K562 (cell line): ENCODE data around the gene BEST4. TPM values are rescaled to one million over a fixed set of nuclear protein-coding genes. Genes with fewer than 3 reads are reported as not detected.

Experiments
- ADNP ChIP-seq: fragments of 200-800 bp; sonication (Bioruptor generic); IDR thresholded peaks from 2 replicates; pipeline ENCODE4 v1.6.1; 2016; ENCODE audit warnings: missing genetic modification characterization, missing compliant biosample characterization
- CHCHD3 ChIP-seq: fragments of 250-450 bp; sonication (Bioruptor Pico); IDR thresholded peaks from 2 replicates; pipeline ENCODE4 v2.1.2; 2022; ENCODE audit warnings: mild to moderate bottlenecking
- EP300 ChIP-seq: IDR thresholded peaks from 2 replicates; pipeline ENCODE4 v1.6.1; 2012; ENCODE audit warnings: low read length, improper control_type of control experiment
- FOXM1 ChIP-seq, 2 experiments: fragments of 450-650 bp in 1 of 2; sonication (generic) in 1 of 2; formaldehyde crosslinking in 1 of 2; IDR thresholded peaks; 2 replicates each; pipeline versions ENCODE4 v1.6.1 to v1.9.0; 2017 to 2022; ENCODE audit warnings: low read depth in 2 of 2, mild to moderate bottlenecking in 2 of 2, missing genetic modification reagents in 1 of 2, moderate library complexity in 1 of 2
- GTF2A2 ChIP-seq: IDR thresholded peaks from 2 replicates; pipeline ENCODE4 v1.6.1; 2016; ENCODE audit warnings: mild to moderate bottlenecking, missing genetic modification characterization, missing compliant biosample characterization
- HCFC1 ChIP-seq: IDR thresholded peaks from 2 replicates; pipeline ENCODE4 v1.6.1; 2012; ENCODE audit warnings: low read depth, low read length, improper control_type of control experiment
- HMGN3 ChIP-seq: IDR thresholded peaks from 2 replicates; pipeline ENCODE4 v1.6.1; 2011; ENCODE audit warnings: borderline replicate concordance, low read depth, mild to moderate bottlenecking, mixed read lengths, low read length; ENCODE audit not compliant: insufficient read length; ENCODE audit errors: extremely low read depth
- L3MBTL2 ChIP-seq: fragments of 450-650 bp; IDR thresholded peaks from 2 replicates; pipeline ENCODE4 v1.6.1; 2016; ENCODE audit warnings: mild to moderate bottlenecking, moderate library complexity
- MCM2 ChIP-seq: fragments of 450-650 bp; IDR thresholded peaks from 2 replicates; pipeline ENCODE4 v1.6.1; 2017; ENCODE audit warnings: low read depth, mild to moderate bottlenecking
- PHF20 ChIP-seq: fragments of 450-650 bp; IDR thresholded peaks from 2 replicates; pipeline ENCODE4 v1.6.1; 2018; ENCODE audit not compliant: partially characterized antibody
- POLR2B ChIP-seq: fragments of 450-650 bp; IDR thresholded peaks from 2 replicates; pipeline ENCODE4 v1.6.1; 2018; ENCODE audit warnings: low read depth; ENCODE audit not compliant: partially characterized antibody
- RBBP5 ChIP-seq: fragments of 200-600 bp; sonication (generic); IDR thresholded peaks from 2 replicates; pipeline ENCODE4 v1.6.1; 2012; ENCODE audit warnings: borderline replicate concordance, mild to moderate bottlenecking, low read length, control low read depth, inconsistent platforms; ENCODE audit not compliant: insufficient read depth, poor library complexity, severe bottlenecking
- SIN3B ChIP-seq: fragments of 450-650 bp; IDR thresholded peaks from 2 replicates; pipeline ENCODE4 v1.6.1; 2017; ENCODE audit warnings: low read depth, mild to moderate bottlenecking, moderate library complexity
- SMARCA5 ChIP-seq: fragments of 450-650 bp; IDR thresholded peaks from 2 replicates; pipeline ENCODE4 v1.6.1; 2016
- SRF ChIP-seq, 2 experiments: fragments of 250-450, 450-650 bp in 1 of 2; sonication (Bioruptor Pico) in 1 of 2; sonication (generic) in 1 of 2; formaldehyde crosslinking; IDR thresholded peaks; 2 replicates each; pipeline versions ENCODE4 v1.5.0 to v1.5.1; 2020 to 2022; ENCODE audit warnings: mild to moderate bottlenecking in 1 of 2, missing genetic modification reagents in 1 of 2
- TAF1 ChIP-seq: IDR thresholded peaks from 2 replicates; pipeline ENCODE4 v1.6.1; 2011; ENCODE audit warnings: mild to moderate bottlenecking, low read length, moderate library complexity; ENCODE audit not compliant: insufficient read depth, control insufficient read depth, severe bottlenecking; ENCODE audit errors: extremely low read depth
- TARDBP ChIP-seq: fragments of 450-650 bp; IDR thresholded peaks from 2 replicates; pipeline ENCODE4 v1.6.1; 2016
- ZNF146 ChIP-seq: IDR thresholded peaks from one replicate; pipeline ENCODE4 v1.6.1; 2018; ENCODE audit warnings: missing compliant biosample characterization; ENCODE audit not compliant: unreplicated experiment
- polyA plus RNA-seq, 8 experiments: library from polyadenylated mRNA; depleted of rRNA in 4 of 8; stranded (reverse) in 5 of 8; unstranded in 3 of 8; fragments of >200 nt; fragmentation: Nextera tagmentation in 2 of 8; fragmentation: Illumina TruSeq in 1 of 8; extraction: Ambion mirVana in 2 of 8; extraction: Trizol in 1 of 8; gene quantifications; 2 replicates each; pipeline versions ENCODE4 v1.2.1 to v1.2.3, GENCODE V29; 2011 to 2014; ENCODE audit warnings: inconsistent platforms in 1 of 8, missing spikeins in 1 of 8
- total RNA-seq, 7 experiments: library from RNA; depleted of rRNA in 6 of 7; stranded (reverse); fragments of >200 nt in 6 of 7; fragmentation: Illumina TruSeq in 2 of 7; extraction: Trizol in 2 of 7; gene quantifications; 2 replicates each; pipeline versions ENCODE4 v1.2.1 to v1.2.3, GENCODE V29; 2011 to 2021; ENCODE audit warnings: low replicate concordance in 1 of 7
- TF ChIP-seq, protein P1 (sequence below), 3 experiments: IDR thresholded peaks in 2 of 3; conservative IDR thresholded peaks in 1 of 3; 2 replicates each; pipeline ENCODE4 v1.5.1; 2011 to 2012; ENCODE audit warnings: low read length in 3 of 3, mild to moderate bottlenecking in 3 of 3, control low read depth in 2 of 3, improper control_type of control experiment in 1 of 3, inconsistent platforms in 1 of 3, low read depth in 1 of 3, mixed read lengths in 1 of 3, moderate library complexity in 1 of 3; ENCODE audit not compliant: insufficient read depth in 2 of 3
- TF ChIP-seq, protein P2 (sequence below): fragments of 450-650 bp; IDR thresholded peaks from 2 replicates; pipeline ENCODE4 v1.6.1; 2017; ENCODE audit warnings: mild to moderate bottlenecking, moderate library complexity
- TF ChIP-seq, protein P3 (sequence below): fragments of 200-800 bp; sonication (Bioruptor generic); IDR thresholded peaks from 2 replicates; pipeline ENCODE4 v1.6.1; 2017; ENCODE audit warnings: missing genetic modification characterization, missing compliant biosample characterization

BEST4 gene
- total and polyA plus RNA-seq, 9 of the 15 experiments (the other 6 are each of a cell fraction or from before 2014, with no cell fraction given) = 0.07 to 0.11 TPM; not detected in 7

DNA sequence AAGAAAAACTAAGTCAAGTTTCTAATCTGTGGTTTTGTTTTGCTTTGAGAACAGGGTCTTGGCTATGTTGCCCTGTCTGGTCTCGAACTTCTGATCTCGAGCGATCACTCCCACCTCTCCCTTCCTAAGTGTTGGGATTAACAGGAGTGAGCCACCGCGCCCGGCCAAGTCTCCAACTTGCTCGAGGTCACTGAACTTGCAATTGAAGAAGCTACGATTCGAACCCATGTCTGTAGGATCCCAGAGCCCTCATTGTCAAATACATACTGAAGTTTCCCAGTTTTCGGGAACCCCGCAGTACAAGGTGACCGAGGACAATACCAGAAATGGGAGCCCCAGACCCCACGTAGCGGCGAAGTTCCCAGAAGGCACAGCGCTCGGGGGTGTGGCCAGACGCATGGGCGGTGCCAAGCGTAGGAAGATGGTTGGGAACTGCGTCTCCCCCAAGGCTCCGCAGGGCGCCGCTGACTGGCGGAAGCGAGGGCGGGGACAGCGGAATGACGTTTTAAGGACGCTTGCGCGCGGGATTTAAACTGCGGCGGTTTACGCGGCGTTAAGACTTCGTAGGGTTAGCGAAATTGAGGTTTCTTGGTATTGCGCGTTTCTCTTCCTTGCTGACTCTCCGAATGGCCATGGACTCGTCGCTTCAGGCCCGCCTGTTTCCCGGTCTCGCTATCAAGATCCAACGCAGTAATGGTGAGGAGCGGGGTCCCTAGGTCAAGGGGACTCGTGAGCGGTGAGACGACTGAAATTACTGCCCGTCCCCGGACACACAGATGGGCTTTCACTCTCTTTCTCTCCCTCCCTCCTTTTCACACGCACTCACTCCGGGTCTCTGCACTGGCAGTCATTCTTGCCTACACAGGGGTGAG lies 48.4 kb downstream of the BEST4 start, which contains the start of gene KIF2C (continued):
- TF ChIP-seq HCFC1 = peak; percentile 60
- TF ChIP-seq CHCHD3 = 0 out of 2 replicates have a peak, but pooled peaks have one; percentile 67
- TF ChIP-seq, protein P1, sequence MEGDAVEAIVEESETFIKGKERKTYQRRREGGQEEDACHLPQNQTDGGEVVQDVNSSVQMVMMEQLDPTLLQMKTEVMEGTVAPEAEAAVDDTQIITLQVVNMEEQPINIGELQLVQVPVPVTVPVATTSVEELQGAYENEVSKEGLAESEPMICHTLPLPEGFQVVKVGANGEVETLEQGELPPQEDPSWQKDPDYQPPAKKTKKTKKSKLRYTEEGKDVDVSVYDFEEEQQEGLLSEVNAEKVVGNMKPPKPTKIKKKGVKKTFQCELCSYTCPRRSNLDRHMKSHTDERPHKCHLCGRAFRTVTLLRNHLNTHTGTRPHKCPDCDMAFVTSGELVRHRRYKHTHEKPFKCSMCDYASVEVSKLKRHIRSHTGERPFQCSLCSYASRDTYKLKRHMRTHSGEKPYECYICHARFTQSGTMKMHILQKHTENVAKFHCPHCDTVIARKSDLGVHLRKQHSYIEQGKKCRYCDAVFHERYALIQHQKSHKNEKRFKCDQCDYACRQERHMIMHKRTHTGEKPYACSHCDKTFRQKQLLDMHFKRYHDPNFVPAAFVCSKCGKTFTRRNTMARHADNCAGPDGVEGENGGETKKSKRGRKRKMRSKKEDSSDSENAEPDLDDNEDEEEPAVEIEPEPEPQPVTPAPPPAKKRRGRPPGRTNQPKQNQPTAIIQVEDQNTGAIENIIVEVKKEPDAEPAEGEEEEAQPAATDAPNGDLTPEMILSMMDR (IDR thresholded peaks at IDR 0.05 in 2 of 3, conservative IDR thresholded peaks at IDR 0.05 in 1 of 3; ENCODE audit: insufficient read depth in 2 of 3, low read depth in 1 of 3, low read length in 3 of 3) = peak in 2 of 3 experiments; percentile 15 to 25; a peak in 3 of 6 replicates
- peak; percentile 82 for TF ChIP-seq SIN3B
- TF ChIP-seq ADNP (tag) = peak; percentile 98
- TF ChIP-seq, protein P2, sequence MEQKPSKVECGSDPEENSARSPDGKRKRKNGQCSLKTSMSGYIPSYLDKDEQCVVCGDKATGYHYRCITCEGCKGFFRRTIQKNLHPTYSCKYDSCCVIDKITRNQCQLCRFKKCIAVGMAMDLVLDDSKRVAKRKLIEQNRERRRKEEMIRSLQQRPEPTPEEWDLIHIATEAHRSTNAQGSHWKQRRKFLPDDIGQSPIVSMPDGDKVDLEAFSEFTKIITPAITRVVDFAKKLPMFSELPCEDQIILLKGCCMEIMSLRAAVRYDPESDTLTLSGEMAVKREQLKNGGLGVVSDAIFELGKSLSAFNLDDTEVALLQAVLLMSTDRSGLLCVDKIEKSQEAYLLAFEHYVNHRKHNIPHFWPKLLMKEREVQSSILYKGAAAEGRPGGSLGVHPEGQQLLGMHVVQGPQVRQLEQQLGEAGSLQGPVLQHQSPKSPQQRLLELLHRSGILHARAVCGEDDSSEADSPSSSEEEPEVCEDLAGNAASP = no peak
- TF ChIP-seq POLR2B = peak; percentile 97
- peak; percentile 90 for TF ChIP-seq L3MBTL2
- peak; percentile 62 for TF ChIP-seq HMGN3
- TF ChIP-seq TARDBP = 0 out of 2 replicates have a peak, but pooled peaks have one; percentile 19
- TF ChIP-seq SRF (CRISPR knock-in tag; IDR thresholded peaks at IDR 0.05) = peak in 1 of 2 experiments; percentile 83; a peak in 2 of 4 replicates
- TF ChIP-seq TAF1 = peak; percentile 90
- no peak for TF ChIP-seq PHF20
- no peak for TF ChIP-seq SMARCA5
- peak; percentile 54 for TF ChIP-seq EP300
- TF ChIP-seq RBBP5 = peak; percentile 55
- TF ChIP-seq MCM2 = no peak
- TF ChIP-seq FOXM1 (IDR thresholded peaks at IDR 0.05; ENCODE audit: low read depth) = peak; percentile 100
- TF ChIP-seq FOXM1 (CRISPR knock-in tag; IDR thresholded peaks at IDR 0.05; ENCODE audit: low read depth) = peak; percentile 99
- TF ChIP-seq ZNF146 = peak; percentile 37
- TF ChIP-seq GTF2A2 (tag) = 0 out of 2 replicates have a peak, but pooled peaks have one; percentile 1
- TF ChIP-seq, protein P3, sequence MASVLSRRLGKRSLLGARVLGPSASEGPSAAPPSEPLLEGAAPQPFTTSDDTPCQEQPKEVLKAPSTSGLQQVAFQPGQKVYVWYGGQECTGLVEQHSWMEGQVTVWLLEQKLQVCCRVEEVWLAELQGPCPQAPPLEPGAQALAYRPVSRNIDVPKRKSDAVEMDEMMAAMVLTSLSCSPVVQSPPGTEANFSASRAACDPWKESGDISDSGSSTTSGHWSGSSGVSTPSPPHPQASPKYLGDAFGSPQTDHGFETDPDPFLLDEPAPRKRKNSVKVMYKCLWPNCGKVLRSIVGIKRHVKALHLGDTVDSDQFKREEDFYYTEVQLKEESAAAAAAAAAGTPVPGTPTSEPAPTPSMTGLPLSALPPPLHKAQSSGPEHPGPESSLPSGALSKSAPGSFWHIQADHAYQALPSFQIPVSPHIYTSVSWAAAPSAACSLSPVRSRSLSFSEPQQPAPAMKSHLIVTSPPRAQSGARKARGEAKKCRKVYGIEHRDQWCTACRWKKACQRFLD = 0 out of 2 replicates have a peak, but pooled peaks have one; percentile 42
